Testis (tissue), 2 donors: ENCODE results near the gene TRAF3IP3.

Source experiments
- CTCF ChIP-seq, 3 experiments: fragments of 450-650 bp in 2 of 3; fragments of 200-600 bp in 1 of 3; sonication (generic) in 1 of 3; IDR thresholded peaks; one replicate each; pipeline ENCODE4 v1.5.1; 2016 to 2019; ENCODE audit warnings: antibody characterized with exemption in 3 of 3, mild to moderate bottlenecking in 2 of 3, moderate library complexity in 1 of 3
- POLR2A ChIP-seq: fragments of 450-650 bp; IDR thresholded peaks from one replicate; pipeline ENCODE4 v1.6.1; 2017; ENCODE audit warnings: antibody characterized with exemption, mild to moderate bottlenecking, moderate library complexity

- no peak for TF ChIP-seq POLR2A
- TF ChIP-seq CTCF (IDR thresholded peaks at IDR 0.05): no peak
These were observed 35.0 kb upstream of the TRAF3IP3 start for GRCh38 chr1:209720826-209721225.
